Mesothelial cell of epicardium (in vitro differentiated cells): ENCODE data around the gene CCDC175. TPM values are rescaled to one million over a fixed set of nuclear protein-coding genes. Genes with fewer than 3 reads are reported as not detected.

Source experiments
- DNase-seq, 2 experiments: peaks; one replicate each; pipeline ENCODE4 v3.0.0; 2021; ENCODE audit warnings: low spot score in 2 of 2; ENCODE audit not compliant: unreplicated experiment in 2 of 2
- H3K27ac Mint-ChIP-seq: 2 replicates; pipeline ENCODE4 v1.8.0; 2021; ENCODE audit warnings: mixed read lengths
- H3K27me3 Mint-ChIP-seq: 2 replicates; pipeline ENCODE4 v1.8.0; 2021; ENCODE audit warnings: low read depth, mixed read lengths
- H3K36me3 Mint-ChIP-seq: 2 replicates; pipeline ENCODE4 v1.8.0; 2021; ENCODE audit warnings: mixed read lengths
- H3K4me1 Mint-ChIP-seq: 2 replicates; pipeline ENCODE4 v1.8.0; 2021; ENCODE audit warnings: mixed read lengths
- H3K4me3 Mint-ChIP-seq: 2 replicates; pipeline ENCODE4 v1.8.0; 2021; ENCODE audit warnings: mild to moderate bottlenecking, moderate library complexity, mixed read lengths
- H3K9me3 Mint-ChIP-seq: 2 replicates; pipeline ENCODE4 v1.8.0; 2021; ENCODE audit warnings: mixed read lengths
- CTCF ChIP-seq: fragments of 200-600 bp; sonication (generic); IDR thresholded peaks from one replicate; pipeline ENCODE4 v1.5.0; 2021; ENCODE audit warnings: antibody characterized with exemption; ENCODE audit not compliant: unreplicated experiment
- total RNA-seq: library from RNA; stranded (reverse); gene quantifications from 3 replicates; pipeline ENCODE4 v1.2.1, GENCODE V29; 2021

Gene CCDC175
- total RNA-seq, 1 donor from 2014 or later: 0.16 TPM

- Mint-ChIP-seq H3K9me3 (no peaks in the 10 kb centered on the region), H3K36me3 (peaks cover 8% of the 10 kb centered on the region), H3K4me3 (no peak overlapping the region), H3K4me1 (peaks cover 36% of the 10 kb centered on the region), H3K27ac (no peak overlapping the region), H3K27me3 (no peaks in the 10 kb centered on the region)
- DNase-seq: no peak
- no peak for TF ChIP-seq CTCF
Measured at GRCh38 chr14:59481407-59481806, 95.2 kb downstream of the CCDC175 start.

GRCh38 chr14:59480166-59480565 is 96.4 kb downstream of the CCDC175 start:
- Mint-ChIP-seq H3K36me3 (peaks cover 8% of the 10 kb centered on the region), H3K27ac (no peak overlapping the region), H3K4me1 (peaks cover 32% of the 10 kb centered on the region), H3K27me3 (no peaks in the 10 kb centered on the region), H3K4me3 (no peak overlapping the region), H3K9me3 (no peaks in the 10 kb centered on the region)
- DNase-seq: no peak
- no peak for TF ChIP-seq CTCF

GRCh38 chr14:59478540-59478939 is 98.1 kb downstream of the CCDC175 start:
- Mint-ChIP-seq H3K36me3 (peaks cover 10% of the 10 kb centered on the region), H3K4me3 (no peak overlapping the region), H3K4me1 (peaks cover 31% of the 10 kb centered on the region), H3K27me3 (no peaks in the 10 kb centered on the region), H3K27ac (no peak overlapping the region), H3K9me3 (no peaks in the 10 kb centered on the region)
- no peak for DNase-seq
- TF ChIP-seq CTCF: no peak

- no peak for TF ChIP-seq CTCF
- peaks cover 7% of the 10 kb centered on the region for H3K4me1 Mint-ChIP-seq
- no peak overlapping the region for H3K4me3 Mint-ChIP-seq
- peaks cover 16% of the 10 kb centered on the region for H3K36me3 Mint-ChIP-seq
- no peaks in the 10 kb centered on the region for H3K27me3 Mint-ChIP-seq
- H3K27ac Mint-ChIP-seq: no peak overlapping the region
- DNase-seq: no peak
- H3K9me3 Mint-ChIP-seq: no peaks in the 10 kb centered on the region
Measured at GRCh38 chr14:59475709-59476108, 100.9 kb downstream of the CCDC175 start.

DNA sequence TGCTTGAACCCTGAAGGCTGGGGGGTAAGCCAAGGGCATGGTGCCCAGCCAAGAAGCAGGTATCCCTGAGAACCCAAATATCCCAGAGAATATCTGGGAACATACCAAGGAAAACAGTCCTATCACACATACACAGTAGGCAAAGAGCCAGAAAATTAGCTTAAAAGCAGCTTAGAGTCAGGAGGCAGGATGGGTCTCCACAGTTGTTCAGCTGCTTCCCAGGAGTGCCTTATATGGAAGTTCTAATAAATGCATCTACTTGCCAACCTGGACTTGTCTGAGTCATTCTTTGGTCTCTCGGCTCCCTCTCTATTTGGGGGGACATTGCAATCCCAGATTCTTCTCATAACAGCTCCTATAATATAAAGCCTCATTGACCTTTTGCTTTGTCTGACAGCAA is 102.4 kb downstream of the CCDC175 start:
- H3K9me3 Mint-ChIP-seq: no peaks in the 10 kb centered on the region
- no peak for DNase-seq
- no peaks in the 10 kb centered on the region for H3K4me1 Mint-ChIP-seq
- H3K36me3 Mint-ChIP-seq: peaks cover 14% of the 10 kb centered on the region
- H3K4me3 Mint-ChIP-seq: no peak overlapping the region
- no peak overlapping the region for H3K27ac Mint-ChIP-seq
- no peaks in the 10 kb centered on the region for H3K27me3 Mint-ChIP-seq
- TF ChIP-seq CTCF: no peak
